Activated CD8-positive, alpha-beta memory T cell treated with anti-CD3 and anti-CD28 coated beads, Interleukin-2, amount 50 U/mL, for 1 hour (primary cell): ENCODE data around the gene AK5.

ENCODE experiments used
- DNase-seq: peaks from one replicate; pipeline ENCODE4 v3.0.0-alpha.2; 2020; ENCODE audit errors: extremely low read depth

Gene AK5

GRCh38 chr1:77594366-77595112 is 312.7 kb downstream of the AK5 start:
- no peak for DNase-seq

- DNase-seq: no peak
Observed at GRCh38 chr1:77597310-77597709, 315.5 kb downstream of the AK5 start.

- DNase-seq: no peak
Observed at GRCh38 chr1:77605246-77606026, 323.6 kb downstream of the AK5 start.

- no peak for DNase-seq
Observed at GRCh38 chr1:77608893-77609292, 327.1 kb downstream of the AK5 start.
